K562 (cell line): ENCODE data around the gene ACOX2. TPM values are rescaled to one million over a fixed set of nuclear protein-coding genes. Genes with fewer than 3 reads are reported as not detected.

Experiments
- BRD9 ChIP-seq: fragments of 450-650 bp; IDR thresholded peaks from 2 replicates; pipeline ENCODE4 v1.6.1; 2018; ENCODE audit warnings: low read depth; ENCODE audit not compliant: partially characterized antibody
- CBFA2T2 ChIP-seq: fragments of 450-650 bp; conservative IDR thresholded peaks from 2 replicates; pipeline ENCODE4 v1.6.1; 2017; ENCODE audit warnings: mild to moderate bottlenecking
- CBX5 ChIP-seq: IDR thresholded peaks from 2 replicates; pipeline ENCODE4 v1.6.1; 2014; ENCODE audit warnings: low read depth, borderline replicate concordance
- CHCHD3 ChIP-seq: fragments of 250-450 bp; sonication (Bioruptor Pico); IDR thresholded peaks from 2 replicates; pipeline ENCODE4 v2.1.2; 2022; ENCODE audit warnings: mild to moderate bottlenecking
- FIP1L1 ChIP-seq: fragments of 200-400 bp; formaldehyde crosslinking; IDR thresholded peaks from 2 replicates; pipeline ENCODE4 v1.6.1; 2018; ENCODE audit warnings: mild to moderate bottlenecking, low read depth, low read length; ENCODE audit not compliant: poor library complexity, severe bottlenecking
- FOSL1 ChIP-seq: fragments of 200-800 bp; sonication (Bioruptor generic); conservative IDR thresholded peaks from 2 replicates; pipeline ENCODE4 v1.6.1; 2016; ENCODE audit warnings: missing genetic modification characterization, missing compliant biosample characterization
- FOXA1 ChIP-seq: fragments of 450-650 bp; IDR thresholded peaks from 2 replicates; pipeline ENCODE4 v1.6.1; 2016; ENCODE audit warnings: mild to moderate bottlenecking, borderline replicate concordance
- HNRNPL ChIP-seq: fragments of 200-400 bp; formaldehyde crosslinking; IDR thresholded peaks from 2 replicates; pipeline ENCODE4 v1.6.1; 2017; ENCODE audit warnings: low read depth, mild to moderate bottlenecking, low read length
- JUND ChIP-seq, 2 experiments: IDR thresholded peaks; 2 replicates in 1 of 2; 3 replicates in 1 of 2; pipeline ENCODE4 v1.6.1; 2011; ENCODE audit warnings: borderline replicate concordance in 2 of 2, low read depth in 2 of 2, low read length in 2 of 2, improper control_type of control experiment in 1 of 2, missing biosample characterization in 1 of 2, missing genetic modification characterization in 1 of 2, missing genetic modification reagents in 1 of 2
- KHSRP ChIP-seq: fragments of 450-650 bp; IDR thresholded peaks from 2 replicates; pipeline ENCODE4 v1.6.1; 2017
- MAZ ChIP-seq, 2 experiments: fragments of 450-650 bp in 1 of 2; sonication (generic) in 1 of 2; formaldehyde crosslinking; IDR thresholded peaks in 1 of 2; conservative IDR thresholded peaks in 1 of 2; 2 replicates each; pipeline versions ENCODE4 v1.4.0 to v1.5.0; 2020; ENCODE audit warnings: mild to moderate bottlenecking in 1 of 2, missing genetic modification reagents in 1 of 2
- NBN ChIP-seq: fragments of 450-650 bp; IDR thresholded peaks from 2 replicates; pipeline ENCODE4 v1.6.1; 2016; ENCODE audit warnings: low read depth, mild to moderate bottlenecking
- NR2C2 ChIP-seq, 2 experiments: fragments of 200-800 bp in 1 of 2; sonication (Bioruptor generic) in 1 of 2; sonication (generic) in 1 of 2; formaldehyde crosslinking in 1 of 2; IDR thresholded peaks; 2 replicates each; pipeline versions ENCODE4 v1.6.1 to v1.8.0; 2016 to 2022; ENCODE audit warnings: mild to moderate bottlenecking in 1 of 2, missing compliant biosample characterization in 1 of 2, missing genetic modification characterization in 1 of 2, missing genetic modification reagents in 1 of 2
- POLR2B ChIP-seq: fragments of 450-650 bp; IDR thresholded peaks from 2 replicates; pipeline ENCODE4 v1.6.1; 2018; ENCODE audit warnings: low read depth; ENCODE audit not compliant: partially characterized antibody
- RFX1 ChIP-seq: fragments of 450-650 bp; IDR thresholded peaks from 2 replicates; pipeline ENCODE4 v1.6.1; 2016; ENCODE audit warnings: mild to moderate bottlenecking, moderate library complexity
- SREBF1 ChIP-seq: fragments of 150-350 bp; IDR thresholded peaks from 2 replicates; pipeline ENCODE4 v1.6.1; 2014; ENCODE audit warnings: antibody characterized with exemption, low read depth, low read length, borderline replicate concordance
- TAL1 ChIP-seq: fragments of 450-650 bp; IDR thresholded peaks from 2 replicates; pipeline ENCODE4 v1.6.1; 2016; ENCODE audit warnings: mild to moderate bottlenecking
- XRCC3 ChIP-seq: fragments of 450-650 bp; IDR thresholded peaks from 2 replicates; pipeline ENCODE4 v1.6.1; 2017; ENCODE audit warnings: mild to moderate bottlenecking, moderate library complexity
- ZNF57 ChIP-seq: fragments of 450-650 bp; formaldehyde crosslinking; IDR thresholded peaks from 2 replicates; pipeline ENCODE4 v1.4.0; 2020; ENCODE audit warnings: mild to moderate bottlenecking, moderate library complexity
- ZNF584 ChIP-seq: fragments of 200-800 bp; sonication (Bioruptor generic); IDR thresholded peaks from 2 replicates; pipeline ENCODE4 v1.6.1; 2016; ENCODE audit warnings: low read depth, mild to moderate bottlenecking, missing genetic modification characterization, missing compliant biosample characterization
- ZNF695 ChIP-seq: fragments of 450-650 bp; formaldehyde crosslinking; IDR thresholded peaks from 2 replicates; pipeline ENCODE4 v1.4.0; 2020; ENCODE audit warnings: mild to moderate bottlenecking, moderate library complexity
- ZNF79 ChIP-seq: fragments of 250-450 bp; sonication (Bioruptor Pico); IDR thresholded peaks from 2 replicates; pipeline ENCODE4 v1.4.0; 2020; ENCODE audit warnings: low read depth, mild to moderate bottlenecking, moderate library complexity
- polyA plus RNA-seq, 8 experiments: library from polyadenylated mRNA; depleted of rRNA in 4 of 8; stranded (reverse) in 5 of 8; unstranded in 3 of 8; fragments of >200 nt; fragmentation: Nextera tagmentation in 2 of 8; fragmentation: Illumina TruSeq in 1 of 8; extraction: Ambion mirVana in 2 of 8; extraction: Trizol in 1 of 8; gene quantifications; 2 replicates each; pipeline versions ENCODE4 v1.2.1 to v1.2.3, GENCODE V29; 2011 to 2014; ENCODE audit warnings: inconsistent platforms in 1 of 8, missing spikeins in 1 of 8
- total RNA-seq, 7 experiments: library from RNA; depleted of rRNA in 6 of 7; stranded (reverse); fragments of >200 nt in 6 of 7; fragmentation: Illumina TruSeq in 2 of 7; extraction: Trizol in 2 of 7; gene quantifications; 2 replicates each; pipeline versions ENCODE4 v1.2.1 to v1.2.3, GENCODE V29; 2011 to 2021; ENCODE audit warnings: low replicate concordance in 1 of 7
- TF ChIP-seq, protein P1 (sequence below): fragments of 250-450 bp; sonication (Bioruptor Pico); IDR thresholded peaks from 2 replicates; pipeline ENCODE4 v1.5.0; 2020; ENCODE audit warnings: mild to moderate bottlenecking
- TF ChIP-seq, protein P2 (sequence below): fragments of 250-450 bp; sonication (Bioruptor Pico); IDR thresholded peaks from 2 replicates; pipeline ENCODE4 v1.8.0; 2022; ENCODE audit warnings: moderate library complexity, mild to moderate bottlenecking, inconsistent platforms
- TF ChIP-seq, protein P3 (sequence below): fragments of 450-650 bp; IDR thresholded peaks from 2 replicates; pipeline ENCODE4 v1.6.1; 2016; ENCODE audit warnings: missing biosample characterization, missing genetic modification characterization

Gene ACOX2
- total and polyA plus RNA-seq, 9 of the 15 experiments (the other 6 are each of a cell fraction or from before 2014, with no cell fraction given) = 0.15 TPM; not detected in 8

DNA sequence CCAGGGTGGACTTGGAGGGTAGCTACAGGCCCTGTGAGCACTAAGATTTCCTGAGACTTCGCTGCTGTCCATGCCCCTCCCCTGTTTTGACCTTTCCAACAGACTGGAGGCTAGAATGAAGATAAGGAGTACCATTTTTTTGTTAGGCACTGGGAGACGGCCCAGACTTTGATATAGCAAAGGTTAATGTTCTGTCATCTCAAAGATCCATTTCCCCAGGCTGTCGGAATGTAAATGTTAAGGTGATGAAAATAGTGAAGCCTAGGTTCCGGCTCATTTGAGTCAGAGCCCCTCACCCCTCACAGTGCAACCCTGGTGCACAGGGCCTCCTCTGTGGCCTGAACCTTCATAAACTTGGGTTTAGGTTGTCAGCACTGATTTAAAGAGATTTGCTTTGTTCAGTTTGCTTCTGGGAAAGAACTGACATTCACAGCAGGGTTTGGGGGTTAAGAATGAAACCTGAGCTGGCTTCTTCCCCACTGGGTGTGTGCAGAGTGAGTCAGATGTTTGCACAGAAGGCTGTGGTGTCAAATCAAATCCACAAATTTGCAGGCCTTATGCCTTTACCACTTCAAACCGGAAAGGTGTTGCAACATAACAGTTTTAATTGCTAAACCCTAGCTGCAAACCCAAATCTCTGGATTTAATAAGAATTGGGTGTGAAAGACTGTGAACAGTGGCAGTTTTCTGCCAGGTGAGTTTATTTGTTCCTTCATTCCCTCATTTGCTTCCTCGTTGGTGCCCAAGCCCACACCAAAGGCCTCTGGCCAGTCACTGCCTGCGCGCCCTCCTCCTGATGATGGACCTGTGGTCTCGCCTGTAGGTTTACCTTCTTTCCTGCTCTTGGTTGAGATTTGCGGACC, 65.7 kb downstream of the ACOX2 start (continued):
- TF ChIP-seq, protein P1, sequence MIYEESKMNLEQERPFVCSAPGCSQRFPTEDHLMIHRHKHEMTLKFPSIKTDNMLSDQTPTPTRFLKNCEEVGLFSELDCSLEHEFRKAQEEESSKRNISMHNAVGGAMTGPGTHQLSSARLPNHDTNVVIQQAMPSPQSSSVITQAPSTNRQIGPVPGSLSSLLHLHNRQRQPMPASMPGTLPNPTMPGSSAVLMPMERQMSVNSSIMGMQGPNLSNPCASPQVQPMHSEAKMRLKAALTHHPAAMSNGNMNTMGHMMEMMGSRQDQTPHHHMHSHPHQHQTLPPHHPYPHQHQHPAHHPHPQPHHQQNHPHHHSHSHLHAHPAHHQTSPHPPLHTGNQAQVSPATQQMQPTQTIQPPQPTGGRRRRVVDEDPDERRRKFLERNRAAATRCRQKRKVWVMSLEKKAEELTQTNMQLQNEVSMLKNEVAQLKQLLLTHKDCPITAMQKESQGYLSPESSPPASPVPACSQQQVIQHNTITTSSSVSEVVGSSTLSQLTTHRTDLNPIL = no peak
- TF ChIP-seq SREBF1 (no peak), ZNF695 (CRISPR knock-in tag) (no peak), MAZ (CRISPR knock-in tag; conservative IDR thresholded peaks at IDR 0.05 in 1 of 2, IDR thresholded peaks at IDR 0.05 in 1 of 2) (no peak), BRD9 (no peak), HNRNPL (no peak), ZNF79 (CRISPR knock-in tag) (no peak), FIP1L1 (no peak), RFX1 (no peak), XRCC3 (no peak), FOSL1 (tag) (peak; percentile 91), ZNF584 (no peak), CBFA2T2 (peak; percentile 58), KHSRP (no peak), FOXA1 (peak; percentile 98), ZNF57 (CRISPR knock-in tag) (no peak), POLR2B (no peak), NBN (0 out of 2 replicates have a peak, but pooled peaks have one; percentile 28), JUND (IDR thresholded peaks at IDR 0.05; ENCODE audit: borderline replicate concordance, low read depth, low read length) (peak; percentile 91), JUND (tag; IDR thresholded peaks at IDR 0.05; ENCODE audit: borderline replicate concordance, low read depth, low read length) (peak; percentile 92; the same call in 2 of the 3 replicates), CHCHD3 (CRISPR knock-in tag) (no peak), NR2C2 (CRISPR knock-in tag; IDR thresholded peaks at IDR 0.05) (no peak), NR2C2 (tag; IDR thresholded peaks at IDR 0.05) (0 out of 2 replicates have a peak, but pooled peaks have one; percentile 36), CBX5 (no peak), TAL1 (peak; percentile 53)
- TF ChIP-seq, protein P2, sequence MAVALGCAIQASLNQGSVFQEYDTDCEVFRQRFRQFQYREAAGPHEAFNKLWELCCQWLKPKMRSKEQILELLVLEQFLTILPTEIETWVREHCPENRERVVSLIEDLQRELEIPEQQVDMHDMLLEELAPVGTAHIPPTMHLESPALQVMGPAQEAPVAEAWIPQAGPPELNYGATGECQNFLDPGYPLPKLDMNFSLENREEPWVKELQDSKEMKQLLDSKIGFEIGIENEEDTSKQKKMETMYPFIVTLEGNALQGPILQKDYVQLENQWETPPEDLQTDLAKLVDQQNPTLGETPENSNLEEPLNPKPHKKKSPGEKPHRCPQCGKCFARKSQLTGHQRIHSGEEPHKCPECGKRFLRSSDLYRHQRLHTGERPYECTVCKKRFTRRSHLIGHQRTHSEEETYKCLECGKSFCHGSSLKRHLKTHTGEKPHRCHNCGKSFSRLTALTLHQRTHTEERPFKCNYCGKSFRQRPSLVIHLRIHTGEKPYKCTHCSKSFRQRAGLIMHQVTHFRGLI (CRISPR knock-in tag) = no peak
- TF ChIP-seq, protein P3, sequence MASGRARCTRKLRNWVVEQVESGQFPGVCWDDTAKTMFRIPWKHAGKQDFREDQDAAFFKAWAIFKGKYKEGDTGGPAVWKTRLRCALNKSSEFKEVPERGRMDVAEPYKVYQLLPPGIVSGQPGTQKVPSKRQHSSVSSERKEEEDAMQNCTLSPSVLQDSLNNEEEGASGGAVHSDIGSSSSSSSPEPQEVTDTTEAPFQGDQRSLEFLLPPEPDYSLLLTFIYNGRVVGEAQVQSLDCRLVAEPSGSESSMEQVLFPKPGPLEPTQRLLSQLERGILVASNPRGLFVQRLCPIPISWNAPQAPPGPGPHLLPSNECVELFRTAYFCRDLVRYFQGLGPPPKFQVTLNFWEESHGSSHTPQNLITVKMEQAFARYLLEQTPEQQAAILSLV = 0 out of 2 replicates have a peak, but pooled peaks have one; percentile 22
